ENCODE data around the gene SORCS2.

SORCS2 gene

DNA sequence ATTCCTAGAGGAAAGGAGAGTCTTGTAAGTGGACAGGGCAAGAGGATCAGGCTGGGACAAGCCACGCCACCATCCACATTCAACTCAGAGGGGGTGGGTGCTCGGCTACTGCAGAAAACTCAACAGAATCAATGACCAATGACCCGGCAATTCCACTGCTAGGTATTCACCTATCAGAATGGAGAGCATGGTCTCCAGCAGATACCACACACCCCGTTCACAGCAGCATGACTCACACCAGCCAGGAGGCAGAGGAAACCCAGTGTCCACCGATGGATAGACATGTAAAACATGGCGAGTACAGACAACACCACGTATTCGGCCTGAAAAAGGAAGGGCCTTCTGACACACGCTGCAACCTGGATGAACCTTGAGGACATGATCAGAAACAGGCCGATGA is 571.5 kb downstream of the SORCS2 start:
- no peak for DNase-seq

DNA sequence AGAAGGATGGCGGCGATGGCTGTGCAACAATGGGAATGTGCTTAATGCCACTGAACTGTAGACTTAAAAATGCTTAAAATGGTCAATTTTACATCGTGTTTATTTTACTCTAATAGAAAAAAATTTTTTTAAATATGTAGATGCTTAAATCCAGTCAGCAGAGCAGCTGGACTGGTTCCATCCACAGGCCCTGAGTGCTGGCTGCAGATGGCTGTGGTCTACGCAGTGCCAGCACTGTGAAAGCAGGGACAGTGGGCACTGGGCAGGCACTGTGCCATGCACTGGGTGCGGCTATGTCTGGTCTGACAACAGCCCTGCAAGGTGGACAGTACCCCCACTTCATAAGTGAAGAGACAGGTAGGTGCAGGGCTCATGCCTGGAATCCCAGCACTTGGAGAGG is 572.1 kb downstream of the SORCS2 start:
- DNase-seq: no peak

DNA sequence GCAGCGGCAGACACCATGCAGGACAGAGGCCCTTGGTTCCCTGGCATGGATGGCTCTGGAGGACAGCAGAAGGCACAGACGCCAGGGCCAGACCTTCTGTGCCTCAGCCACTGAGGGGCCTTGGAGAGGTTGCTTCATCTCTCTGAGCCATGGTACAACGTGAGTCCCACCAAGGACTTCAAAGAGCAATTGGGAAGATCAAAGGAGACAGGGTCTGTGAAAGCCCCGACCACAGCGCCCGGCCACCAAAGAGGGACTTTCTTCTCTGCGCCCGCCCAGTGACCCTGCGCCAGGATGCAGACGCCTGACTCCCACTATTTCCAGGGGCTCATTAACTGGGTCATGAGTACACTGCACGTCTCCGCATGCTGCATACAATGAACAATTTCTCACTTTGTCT is 573.3 kb downstream of the SORCS2 start:
- no peak for DNase-seq

DNA sequence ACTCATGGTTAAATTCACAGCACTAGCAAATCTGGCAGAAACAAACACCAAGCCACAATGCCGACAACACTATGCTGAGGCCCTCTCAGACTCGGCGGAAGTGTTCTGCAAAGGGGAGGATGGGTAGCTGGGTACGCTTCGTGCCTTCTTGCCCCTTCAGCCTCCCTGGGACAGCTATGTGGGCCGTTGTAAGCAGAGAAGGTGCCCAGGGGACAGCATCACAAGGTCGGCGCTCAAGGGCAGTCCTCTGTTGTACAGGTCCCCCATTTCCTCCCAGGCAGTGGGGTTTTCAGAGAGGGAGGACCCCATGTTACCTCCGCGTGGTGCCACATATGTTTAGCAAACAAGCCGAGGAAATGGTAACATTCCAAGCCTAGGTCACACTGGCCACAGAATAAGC is 573.7 kb downstream of the SORCS2 start:
- DNase-seq: no peak

DNA sequence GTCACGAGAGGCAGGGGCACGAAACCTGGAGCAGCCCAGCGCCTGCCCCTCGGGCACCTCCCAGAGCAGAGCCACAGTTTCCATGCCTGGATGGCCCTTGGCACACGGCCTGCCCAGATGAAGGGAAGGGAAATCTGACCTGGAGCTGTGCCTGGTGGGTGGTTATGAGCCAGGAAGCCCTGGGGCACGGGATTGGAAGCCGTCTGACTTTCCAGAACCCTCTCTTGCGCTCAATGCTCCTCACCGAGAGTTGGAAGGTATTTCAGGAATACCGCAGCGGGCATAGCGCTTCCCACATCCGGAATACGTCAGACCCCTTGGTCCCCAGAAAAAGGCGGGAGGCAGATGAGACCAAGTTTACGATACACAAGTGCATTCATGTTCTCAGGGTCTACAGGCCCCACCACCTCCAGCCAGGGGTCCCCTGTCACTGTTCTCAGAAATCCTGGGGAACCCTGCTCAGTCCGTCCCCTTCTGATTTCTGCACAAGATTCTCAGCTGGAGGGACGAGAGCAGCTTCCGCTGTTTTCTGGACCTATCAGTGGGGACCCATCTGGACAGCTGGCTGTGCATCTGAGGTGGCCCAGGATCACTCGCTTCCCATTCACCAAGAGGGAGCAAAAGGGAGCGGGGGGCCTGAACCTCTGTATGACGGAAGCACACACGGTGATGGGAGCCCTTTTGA is 574.5 kb downstream of the SORCS2 start:
- DNase-seq: no peak

DNA sequence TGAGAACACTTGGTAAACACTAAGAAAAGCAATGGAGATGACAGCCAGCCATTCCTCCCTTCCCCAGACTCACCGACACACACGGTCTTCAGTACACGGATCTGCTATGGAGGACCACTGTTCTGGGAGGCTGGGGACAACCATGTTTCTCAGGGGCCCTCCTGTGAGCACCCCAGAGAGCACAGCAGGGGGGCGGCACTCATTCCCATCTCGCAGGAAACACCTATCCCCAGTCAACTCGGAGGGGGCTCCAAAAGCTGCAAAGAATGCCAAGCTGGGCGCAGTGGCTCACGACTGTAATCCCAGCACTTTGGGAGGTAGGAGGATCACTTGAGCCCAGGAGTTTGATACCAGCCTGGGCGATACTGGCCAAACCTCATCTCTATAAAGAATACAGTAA is 575.2 kb downstream of the SORCS2 start:
- no peak for DNase-seq

DNA sequence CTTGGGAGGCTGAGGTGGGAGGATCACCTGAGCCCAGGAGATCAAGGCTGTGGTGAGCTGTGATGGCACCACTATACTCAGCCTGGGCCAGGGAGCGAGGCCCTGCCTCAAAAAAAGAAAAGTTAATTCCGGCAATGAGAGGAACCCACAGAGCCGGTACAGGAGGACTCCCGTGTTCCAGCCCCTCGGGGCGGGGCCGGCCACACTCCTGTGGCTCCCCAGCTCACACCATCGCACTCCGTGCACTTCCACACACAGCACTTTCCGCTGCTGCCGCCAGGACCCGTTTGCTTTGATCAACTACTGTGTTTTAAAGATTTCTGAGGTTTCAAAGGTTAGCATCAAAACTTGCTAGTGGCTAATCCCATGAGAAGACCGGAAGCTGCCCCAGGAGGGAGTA is 575.6 kb downstream of the SORCS2 start:
- DNase-seq: no peak

DNA sequence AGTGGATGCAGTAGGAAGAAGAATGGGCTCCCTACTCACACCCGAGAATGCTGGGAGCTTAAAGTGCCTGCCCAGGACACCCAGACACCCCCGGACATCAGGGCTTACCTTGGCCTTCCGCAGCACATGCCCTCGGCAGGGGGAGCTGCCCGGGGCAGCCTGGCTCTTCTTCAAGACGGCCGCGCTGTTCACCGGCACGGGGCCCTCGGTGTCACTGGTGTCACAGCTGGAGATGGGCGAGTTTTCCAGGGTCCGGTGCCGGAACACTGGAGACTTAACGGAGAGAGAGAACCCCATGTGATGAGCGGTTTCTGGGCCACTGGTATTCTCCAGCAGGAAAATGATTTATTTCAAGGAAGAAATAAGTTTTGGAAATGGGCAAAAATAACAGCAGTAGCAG is 576.4 kb downstream of the SORCS2 start:
- DNase-seq: no peak

DNA sequence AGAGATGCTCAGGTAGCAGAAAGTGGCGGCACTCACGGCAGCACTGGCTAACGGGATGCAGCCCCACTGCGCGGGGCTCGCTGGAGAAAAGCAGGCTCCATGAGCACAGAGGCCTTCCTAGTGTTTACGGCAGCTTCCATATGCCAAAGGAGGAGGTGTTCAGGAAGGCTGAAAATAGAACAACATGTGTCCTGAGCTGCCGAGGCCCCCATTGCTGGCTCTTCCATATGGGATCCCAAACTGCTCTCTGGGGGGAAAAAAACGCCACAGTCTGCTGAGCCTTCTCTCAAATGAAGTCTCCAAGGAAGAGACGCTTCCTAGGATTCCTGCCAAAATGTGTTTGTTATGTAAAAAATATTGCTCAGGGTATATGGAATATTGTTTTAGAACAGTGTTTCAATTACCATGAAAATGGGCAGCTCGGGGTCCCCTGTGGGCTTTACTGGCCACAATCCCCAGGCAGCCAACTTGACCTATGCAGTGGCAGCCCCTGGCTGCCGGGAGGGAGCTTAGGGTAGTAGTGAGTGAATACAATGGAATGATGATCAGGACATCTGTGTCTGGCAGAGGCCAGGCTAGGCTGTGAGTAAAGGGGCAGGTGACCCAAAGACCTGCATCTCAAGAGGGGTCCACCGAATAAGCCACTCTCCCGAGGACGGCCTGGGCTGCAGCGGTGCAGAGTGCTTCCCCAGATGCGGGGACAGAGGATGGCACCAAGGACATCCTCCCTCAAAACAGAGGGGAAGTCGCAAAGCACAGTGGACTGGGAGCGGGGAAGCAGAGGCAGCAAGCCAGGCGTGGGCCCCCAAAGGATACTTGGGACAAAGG is 577.3 kb downstream of the SORCS2 start:
- no peak for DNase-seq

DNA sequence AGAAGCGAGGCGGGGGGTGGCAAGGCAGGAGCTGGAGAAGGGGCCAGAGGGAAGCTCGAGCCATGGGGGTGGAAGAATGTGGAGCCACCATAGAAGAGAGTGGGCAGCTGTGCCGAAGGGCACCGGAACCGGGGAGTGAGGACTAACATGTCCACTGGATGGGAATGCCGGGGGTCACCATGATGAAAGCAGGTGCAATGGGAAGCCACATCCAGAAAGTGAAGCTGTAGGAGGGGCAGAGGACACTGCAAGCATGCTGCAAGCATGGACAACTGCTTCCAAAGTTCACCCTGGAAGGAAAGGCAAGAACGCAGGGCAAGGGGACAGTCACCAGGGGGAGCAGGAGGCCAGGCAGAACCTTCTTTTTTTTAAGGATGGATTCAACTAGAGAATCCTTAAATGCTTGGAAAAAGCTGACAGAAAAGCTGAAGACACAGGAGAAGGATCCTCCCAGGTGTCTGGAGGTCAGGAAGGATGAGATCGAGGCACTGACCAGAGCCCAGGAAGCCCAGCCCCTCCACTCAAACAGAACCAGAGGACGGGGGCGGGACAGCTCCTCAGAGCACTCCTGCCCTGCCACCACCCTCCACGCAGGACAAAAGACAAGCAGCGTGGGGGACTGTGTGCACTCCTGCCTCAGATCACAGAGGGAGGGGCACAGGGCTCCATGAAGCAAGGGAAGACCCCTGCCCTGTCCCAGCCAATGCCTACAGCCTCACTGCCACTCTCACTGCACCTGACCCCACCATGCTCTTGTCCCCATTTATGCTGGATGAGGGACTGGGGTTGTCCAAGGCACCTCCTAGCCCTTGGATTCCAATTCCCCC is 578.1 kb downstream of the SORCS2 start:
- peak; percentile 32 to 59 (median 52) for DNase-seq

DNA sequence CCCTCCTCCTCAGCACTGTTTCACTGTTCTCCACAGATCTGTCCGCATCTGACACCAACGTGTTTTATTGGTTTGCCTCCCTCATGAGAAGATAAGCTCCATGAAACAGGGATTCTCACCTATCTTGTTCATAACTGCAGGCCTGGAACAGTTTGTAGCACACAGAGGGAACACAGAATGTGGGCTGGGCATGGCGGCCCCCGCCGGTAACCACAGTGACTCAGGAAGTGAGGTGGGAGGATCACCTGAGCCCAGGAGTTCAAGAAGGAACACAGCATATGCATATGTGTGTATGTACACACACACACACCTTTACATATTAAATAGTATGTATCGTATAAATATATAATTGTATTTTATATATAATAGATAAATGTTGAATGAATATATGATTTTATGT is 578.7 kb downstream of the SORCS2 start:
- DNase-seq: no peak

DNA sequence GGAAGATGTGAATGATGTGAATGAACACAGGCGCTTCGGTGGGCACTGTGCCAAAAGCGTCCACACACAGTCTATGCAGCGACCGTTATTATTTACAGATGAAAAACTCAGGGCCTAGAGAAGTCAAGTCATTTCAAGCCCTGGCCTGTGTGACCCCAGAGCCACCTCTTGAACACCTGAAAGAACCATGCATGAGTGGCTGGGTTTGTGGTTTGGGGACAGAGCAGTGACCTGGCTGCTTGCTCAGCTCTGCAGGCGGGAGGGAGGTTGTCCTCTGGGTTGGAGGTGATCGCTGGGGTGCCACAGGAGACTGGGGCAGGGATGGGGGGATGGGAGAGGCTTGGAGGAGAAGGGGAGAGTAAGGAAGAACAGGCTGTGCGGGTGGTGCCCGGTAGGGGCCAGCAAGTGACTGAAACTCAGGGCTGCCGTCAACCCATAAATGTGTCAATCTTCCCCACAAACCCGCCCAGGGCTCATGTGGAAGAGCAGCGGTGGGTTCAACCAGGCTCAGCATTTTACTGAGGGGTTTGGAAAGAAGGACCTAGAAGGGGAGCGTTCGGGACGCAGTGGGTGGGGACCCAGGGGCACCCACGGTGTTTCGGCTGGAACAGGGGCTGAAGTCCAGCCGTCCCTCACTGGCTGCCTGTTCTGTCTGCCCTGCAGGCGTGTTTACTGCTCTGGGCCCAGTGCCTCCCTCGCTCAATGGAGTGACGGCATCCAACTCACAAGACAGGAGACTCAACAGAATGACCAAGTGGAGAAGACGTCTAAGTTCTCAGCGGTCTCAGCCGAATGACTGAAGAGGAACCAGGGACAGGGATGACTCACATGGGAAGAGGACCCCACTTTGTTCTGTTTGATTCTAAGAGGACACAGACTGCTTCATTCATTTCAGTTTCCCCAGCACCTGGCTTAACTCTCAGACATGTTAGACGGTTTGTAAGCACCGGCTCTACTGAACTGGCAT is 579.5 kb downstream of the SORCS2 start:
- no peak for DNase-seq

DNA sequence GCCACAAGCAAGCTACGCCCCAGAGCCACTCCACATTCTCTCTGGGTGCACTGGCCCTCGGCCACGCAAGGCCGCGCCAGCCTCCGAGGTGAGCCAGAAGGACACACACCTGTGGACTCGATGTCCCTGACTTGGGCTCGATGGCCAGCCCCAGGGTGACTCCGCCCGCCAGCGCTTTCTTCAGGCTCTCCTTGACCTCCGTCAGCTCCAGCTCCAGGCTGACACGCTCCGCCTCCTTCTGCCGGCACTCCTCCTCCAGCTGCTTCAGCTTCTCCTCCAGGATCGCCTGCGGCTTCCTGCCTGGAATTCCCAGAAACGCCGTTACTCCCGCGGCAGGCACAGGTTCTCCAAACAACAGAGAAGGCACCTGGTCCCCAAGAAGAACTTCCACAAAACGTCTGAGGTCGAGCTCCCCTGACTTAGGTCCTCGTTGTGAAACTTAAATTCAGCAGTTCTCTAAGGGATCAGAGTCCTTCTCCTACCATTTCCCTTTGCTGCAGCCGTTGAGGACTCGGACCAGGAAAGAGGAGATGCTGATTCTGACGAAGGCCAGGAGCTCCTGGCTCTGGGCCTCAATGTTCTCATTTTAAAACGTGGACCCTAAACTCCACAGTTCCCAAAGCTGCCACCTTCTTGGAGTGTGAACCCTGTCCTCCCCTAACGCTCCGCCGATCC is 580.5 kb downstream of the SORCS2 start:
- no peak for DNase-seq

DNA sequence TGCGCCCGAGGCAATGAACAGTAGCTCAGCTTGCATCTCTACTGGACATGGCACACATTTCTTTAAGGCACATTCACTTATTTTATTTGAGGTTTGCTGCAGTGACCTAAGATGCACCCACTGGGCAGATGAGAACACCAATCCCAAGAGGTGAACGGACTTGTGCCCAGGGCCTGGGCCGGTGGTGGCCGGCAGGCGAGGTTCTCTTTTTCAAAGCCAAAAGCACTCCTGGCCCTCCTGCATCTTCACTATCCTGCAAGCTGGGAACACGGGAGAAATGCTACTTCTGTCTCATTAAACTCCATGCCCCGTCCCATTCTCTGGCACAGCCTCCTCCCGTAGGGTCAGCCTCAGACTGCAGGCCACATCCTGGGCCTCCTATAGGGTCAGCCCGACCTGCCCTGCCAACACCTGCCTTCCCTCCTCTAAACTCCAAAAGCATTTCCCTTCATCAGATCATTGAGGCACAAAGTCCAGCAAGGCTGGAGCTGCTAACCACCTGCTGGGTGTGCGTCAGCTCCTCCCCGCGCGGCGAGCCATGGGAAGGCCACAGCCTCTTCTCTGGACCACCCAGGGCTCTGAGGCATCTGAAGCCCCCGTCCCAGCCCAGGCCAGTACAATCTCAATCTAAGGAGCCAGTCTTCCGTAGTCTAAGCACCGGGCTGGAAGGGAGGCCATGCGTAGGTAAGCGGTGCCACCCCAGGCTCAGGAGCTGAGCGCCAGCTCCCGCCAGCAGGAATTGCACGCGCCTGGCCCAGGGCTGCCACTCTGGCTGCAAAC is 581.3 kb downstream of the SORCS2 start:
- DNase-seq: no peak

DNA sequence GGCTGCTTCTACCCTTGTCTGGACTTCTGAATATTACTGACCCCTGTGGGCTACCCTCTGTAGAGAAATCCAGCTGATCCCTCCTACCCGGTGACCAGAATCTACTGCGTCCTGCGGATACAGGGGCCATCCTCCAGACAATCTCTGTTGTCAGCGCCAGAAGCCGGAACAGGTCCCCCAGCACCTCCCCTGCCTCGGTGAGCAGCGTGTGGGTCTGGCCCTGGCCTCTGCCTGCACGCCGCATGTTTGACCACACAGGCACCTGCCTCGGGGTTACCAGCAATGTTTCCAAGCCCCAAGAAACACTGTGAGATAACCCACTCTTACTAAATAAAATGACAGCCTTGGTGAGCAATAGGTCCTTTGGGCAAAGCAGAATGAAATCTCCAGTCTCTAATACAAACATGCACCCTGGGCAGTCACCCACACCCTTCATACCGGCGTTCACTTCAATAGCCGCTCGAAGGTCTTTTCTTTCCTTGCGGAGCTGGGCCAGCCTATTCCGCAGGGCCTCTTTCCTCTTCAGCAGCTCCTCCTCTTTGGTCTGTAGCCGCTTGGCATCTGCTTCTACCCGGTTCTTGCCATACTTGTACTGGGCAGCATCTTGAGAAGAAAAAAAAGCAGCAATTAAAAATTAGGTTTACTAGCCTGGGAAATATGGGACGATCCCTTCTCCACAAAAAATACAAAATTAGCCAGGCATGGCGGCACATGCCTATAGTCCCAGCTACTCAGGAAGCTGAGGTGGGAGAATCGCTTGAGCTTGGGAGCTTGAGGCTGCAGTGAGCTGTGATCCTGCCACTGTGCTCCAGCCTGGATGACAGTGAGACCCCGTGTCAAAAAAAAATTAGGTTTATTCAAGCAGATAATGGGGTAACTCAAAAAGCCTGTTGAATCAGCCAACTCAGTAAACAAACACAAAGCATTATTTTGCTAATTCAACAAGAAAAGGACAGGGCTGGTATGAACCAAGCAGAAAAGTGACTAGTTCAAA is 582.3 kb downstream of the SORCS2 start:
- no peak for DNase-seq

DNA sequence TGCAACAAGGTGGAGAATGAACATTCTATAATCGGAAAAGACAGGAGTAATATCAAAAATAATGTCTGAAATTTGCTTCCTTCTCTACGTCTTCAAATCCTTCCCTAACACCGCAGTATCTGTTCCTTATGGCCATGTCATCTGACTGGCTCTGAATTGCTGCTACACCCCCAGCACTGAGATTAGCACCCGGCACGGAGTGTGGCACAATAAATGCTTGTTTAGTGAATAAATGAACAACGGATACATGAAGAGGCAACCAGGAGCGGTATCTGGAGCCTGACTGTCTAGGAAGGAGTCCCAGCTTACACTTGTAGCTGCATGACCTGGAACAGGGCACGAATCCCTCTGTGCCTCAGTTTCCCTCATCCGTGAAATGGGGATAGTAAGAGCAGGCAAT is 583.1 kb downstream of the SORCS2 start:
- no peak for DNase-seq

DNA sequence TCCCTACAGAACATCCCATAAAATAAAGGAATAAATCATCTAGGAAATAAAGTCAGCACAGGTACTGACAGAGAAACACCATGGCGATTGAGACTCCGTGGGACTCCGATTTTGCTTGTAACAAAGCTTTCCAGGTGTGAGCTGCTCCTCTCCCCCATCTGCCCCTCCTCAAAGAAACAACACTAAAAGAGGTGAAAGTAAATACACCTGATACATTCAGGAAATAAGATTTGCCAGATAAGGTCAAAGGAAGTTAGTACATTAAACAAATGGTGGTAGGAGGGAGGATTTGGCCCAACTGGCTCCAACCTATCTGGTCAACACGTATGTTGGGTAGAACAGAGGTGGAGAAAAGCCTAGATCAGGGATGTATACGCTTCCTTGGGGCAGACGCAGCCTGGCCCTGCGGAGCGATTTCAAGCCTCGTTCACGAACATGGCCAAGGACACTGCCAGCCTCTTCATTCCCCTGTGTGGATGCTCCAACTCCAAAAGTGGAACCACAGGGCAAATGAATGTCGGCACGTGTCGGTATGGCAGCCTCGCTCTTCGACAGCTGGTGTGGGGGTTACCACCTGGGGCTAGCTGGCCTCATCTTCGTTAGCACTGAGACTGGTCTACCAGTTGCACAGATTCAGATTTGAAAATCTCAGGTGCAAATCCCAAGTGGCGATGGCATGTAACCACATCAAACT is 584.8 kb downstream of the SORCS2 start:
- no peak for DNase-seq

DNA sequence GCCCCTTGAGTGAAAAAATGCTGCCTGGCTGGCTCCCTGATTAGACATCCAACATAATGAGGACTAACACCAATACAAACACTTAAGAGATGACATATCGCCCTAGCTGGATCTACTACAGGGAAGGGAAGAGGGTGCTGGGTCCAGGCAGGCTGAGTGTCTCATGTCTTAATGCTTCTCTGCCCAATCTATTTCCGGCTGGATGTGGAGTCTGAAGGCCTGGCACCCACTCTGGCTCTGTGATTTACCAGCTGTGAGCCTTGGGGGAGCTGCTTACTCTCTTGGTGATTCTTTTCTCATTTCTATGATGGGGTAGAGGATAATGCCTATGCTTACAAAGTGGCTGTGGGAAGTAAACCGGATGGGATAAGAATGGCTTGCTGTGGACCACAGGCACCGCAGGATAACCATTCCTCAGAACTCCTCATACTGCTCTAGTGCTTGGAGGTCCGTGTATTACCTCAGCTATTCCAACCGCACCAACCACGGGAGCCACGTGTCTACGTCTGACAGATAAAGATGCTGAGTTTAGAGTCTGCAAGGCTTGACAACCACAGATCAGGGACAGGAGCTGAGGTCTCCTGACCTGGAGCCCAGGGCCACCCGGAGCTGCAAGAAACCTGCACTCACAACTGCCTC is 585.7 kb downstream of the SORCS2 start:
- no peak for DNase-seq

Measured in suppressor macrophage treated with lipopolysaccharide for 1 hour (primary cell).